ENCODE measurements around the gene ATG16L1.
"Not testable (repeated sequence)": the region's sequence is repeated elsewhere in the genome, so short reads cannot be mapped to it uniquely, and the experiment has no call there.

ATG16L1 gene

DNA sequence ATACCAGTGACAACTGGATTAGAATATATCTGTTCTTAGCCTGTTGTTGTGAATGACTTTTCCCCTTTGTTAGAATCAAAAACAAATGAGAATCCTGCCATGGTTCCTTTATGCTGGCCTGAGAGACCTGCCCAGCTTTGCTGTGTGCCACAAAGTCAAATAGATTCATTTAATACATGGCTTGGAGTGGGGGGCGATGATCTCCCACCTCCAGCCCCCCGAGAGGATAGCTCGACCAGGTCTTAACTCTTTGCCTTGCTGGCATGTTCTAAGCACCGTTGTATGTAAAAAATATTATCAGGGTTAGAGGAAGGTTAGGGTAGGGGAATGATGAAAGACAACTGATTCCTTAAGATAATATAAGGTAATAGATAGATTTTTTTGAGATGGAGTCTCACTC is 80.7 kb downstream of the ATG16L1 start:
- Histone ChIP-seq H3K9ac (ENCODE audit: low read length) (no peak overlapping the region), H3F3A (ENCODE audit: insufficient read depth, low read length) (no peaks in the 10 kb centered on the region), H4K20me1 (ENCODE audit: insufficient read depth, low read length) (no peaks in the 10 kb centered on the region), H3K79me2 (ENCODE audit: insufficient read depth, low read length) (no peaks in the 10 kb centered on the region), H3K9me3 (ENCODE audit: low read length) (0 out of 2 replicates have a peak, but pooled peaks cover 2% of the 10 kb centered on the region), H3K4me2 (ENCODE audit: low read length) (peak overlapping the region; percentile 51), H3K27me3 (ENCODE audit: insufficient read depth, low read length) (0 out of 2 replicates have a peak, but pooled peaks cover 5% of the 10 kb centered on the region), H3K4me3 (ENCODE audit: low read depth, low read length, poor library complexity, severe bottlenecking) (no peak overlapping the region), H2AFZ (ENCODE audit: low read length) (0 out of 2 replicates have a peak overlapping the region, but pooled peaks have one; percentile 1), H3K27ac (ENCODE audit: low read depth, low read length, poor library complexity, severe bottlenecking) (peak overlapping the region; percentile 16), H3K36me3 (ENCODE audit: insufficient read depth, low read length) (no peaks in the 10 kb centered on the region), H3K9me2 (ENCODE audit: low read depth, low read length) (no peaks in the 10 kb centered on the region), H3K4me1 (ENCODE audit: insufficient read depth, low read length, severe bottlenecking) (peaks cover 12% of the 10 kb centered on the region)
- no peak for TF ChIP-seq EZH2 (IDR thresholded peaks at IDR 0.05; ENCODE audit: borderline replicate concordance, low read length)
- TF ChIP-seq, protein P1, sequence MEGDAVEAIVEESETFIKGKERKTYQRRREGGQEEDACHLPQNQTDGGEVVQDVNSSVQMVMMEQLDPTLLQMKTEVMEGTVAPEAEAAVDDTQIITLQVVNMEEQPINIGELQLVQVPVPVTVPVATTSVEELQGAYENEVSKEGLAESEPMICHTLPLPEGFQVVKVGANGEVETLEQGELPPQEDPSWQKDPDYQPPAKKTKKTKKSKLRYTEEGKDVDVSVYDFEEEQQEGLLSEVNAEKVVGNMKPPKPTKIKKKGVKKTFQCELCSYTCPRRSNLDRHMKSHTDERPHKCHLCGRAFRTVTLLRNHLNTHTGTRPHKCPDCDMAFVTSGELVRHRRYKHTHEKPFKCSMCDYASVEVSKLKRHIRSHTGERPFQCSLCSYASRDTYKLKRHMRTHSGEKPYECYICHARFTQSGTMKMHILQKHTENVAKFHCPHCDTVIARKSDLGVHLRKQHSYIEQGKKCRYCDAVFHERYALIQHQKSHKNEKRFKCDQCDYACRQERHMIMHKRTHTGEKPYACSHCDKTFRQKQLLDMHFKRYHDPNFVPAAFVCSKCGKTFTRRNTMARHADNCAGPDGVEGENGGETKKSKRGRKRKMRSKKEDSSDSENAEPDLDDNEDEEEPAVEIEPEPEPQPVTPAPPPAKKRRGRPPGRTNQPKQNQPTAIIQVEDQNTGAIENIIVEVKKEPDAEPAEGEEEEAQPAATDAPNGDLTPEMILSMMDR (IDR thresholded peaks at IDR 0.05; ENCODE audit: low read length), result no peak

DNA sequence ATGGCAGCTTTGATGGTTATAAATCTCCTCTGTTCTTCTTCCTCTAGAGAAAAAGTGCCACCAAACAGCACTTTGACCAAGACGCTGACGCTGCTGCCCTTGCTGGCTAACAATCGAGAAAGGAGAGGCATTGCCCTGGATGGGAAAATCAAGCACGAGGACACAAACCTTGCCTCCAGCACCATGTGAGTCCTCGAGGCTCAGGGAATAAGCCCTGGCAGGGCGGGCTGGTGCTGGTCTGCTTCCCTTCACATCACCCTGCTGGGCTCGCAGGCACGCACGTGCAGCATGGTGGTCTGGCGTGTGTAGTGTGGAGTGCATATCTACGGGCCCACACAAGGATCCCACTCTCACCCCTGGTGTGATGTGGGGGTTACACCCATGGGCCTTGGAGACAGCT is 83.4 kb downstream of the ATG16L1 start:
- Histone ChIP-seq H3K9ac (ENCODE audit: low read length) (no peak overlapping the region), H3K4me1 (ENCODE audit: insufficient read depth, low read length, severe bottlenecking) (peaks cover 12% of the 10 kb centered on the region), H3K9me2 (ENCODE audit: low read depth, low read length) (no peaks in the 10 kb centered on the region), H2AFZ (ENCODE audit: low read length) (no peak overlapping the region), H3F3A (ENCODE audit: insufficient read depth, low read length) (no peaks in the 10 kb centered on the region), H3K9me3 (ENCODE audit: low read length) (0 out of 2 replicates have a peak, but pooled peaks cover 2% of the 10 kb centered on the region), H3K36me3 (ENCODE audit: insufficient read depth, low read length) (no peaks in the 10 kb centered on the region), H3K79me2 (ENCODE audit: insufficient read depth, low read length) (no peaks in the 10 kb centered on the region), H3K4me3 (ENCODE audit: low read depth, low read length, poor library complexity, severe bottlenecking) (no peak overlapping the region), H3K27me3 (ENCODE audit: insufficient read depth, low read length) (peaks cover 5% of the 10 kb centered on the region; the same call in 1 of the 2 replicates), H4K20me1 (ENCODE audit: insufficient read depth, low read length) (no peaks in the 10 kb centered on the region), H3K27ac (ENCODE audit: low read depth, low read length, poor library complexity, severe bottlenecking) (no peak overlapping the region), H3K4me2 (ENCODE audit: low read length) (no peak overlapping the region)
- TF ChIP-seq EZH2 (IDR thresholded peaks at IDR 0.05; ENCODE audit: borderline replicate concordance, low read length), result no peak
- TF ChIP-seq, protein P1 (IDR thresholded peaks at IDR 0.05; ENCODE audit: low read length), result no peak

DNA sequence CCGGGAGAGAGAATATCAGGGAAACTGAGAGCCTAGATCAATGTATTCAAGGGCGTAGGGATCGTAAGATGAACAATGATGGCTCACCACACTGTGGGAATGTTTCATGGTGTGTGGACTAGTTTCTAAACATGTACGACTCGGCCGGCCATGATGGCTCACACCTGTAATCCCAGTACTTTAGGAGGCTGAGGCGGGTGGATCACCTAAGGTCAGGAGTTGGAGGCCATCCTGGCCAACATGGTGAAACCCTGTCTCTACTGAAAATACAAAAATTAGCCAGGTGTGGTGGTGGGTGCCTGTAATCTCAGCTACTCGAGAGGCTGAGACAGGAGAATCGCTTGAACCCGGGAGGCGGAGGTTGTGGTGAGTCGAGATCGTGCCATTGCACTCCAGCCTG is 84.6 kb downstream of the ATG16L1 start:
- not testable (repeated sequence) for H3K79me2 ChIP-seq (ENCODE audit: insufficient read depth, low read length); H3K9me2 ChIP-seq (ENCODE audit: low read depth, low read length); H4K20me1 ChIP-seq (ENCODE audit: insufficient read depth, low read length); H3K27me3 ChIP-seq (ENCODE audit: insufficient read depth, low read length); H3K27ac ChIP-seq (ENCODE audit: low read depth, low read length, poor library complexity, severe bottlenecking); H3K9me3 ChIP-seq (ENCODE audit: low read length); H3F3A ChIP-seq (ENCODE audit: insufficient read depth, low read length); H3K4me3 ChIP-seq (ENCODE audit: low read depth, low read length, poor library complexity, severe bottlenecking); H3K9ac ChIP-seq (ENCODE audit: low read length); H3K36me3 ChIP-seq (ENCODE audit: insufficient read depth, low read length); H3K4me2 ChIP-seq (ENCODE audit: low read length); H2AFZ ChIP-seq (ENCODE audit: low read length)
- peaks cover 11% of the 10 kb centered on the region for H3K4me1 ChIP-seq (ENCODE audit: insufficient read depth, low read length, severe bottlenecking)

DNA sequence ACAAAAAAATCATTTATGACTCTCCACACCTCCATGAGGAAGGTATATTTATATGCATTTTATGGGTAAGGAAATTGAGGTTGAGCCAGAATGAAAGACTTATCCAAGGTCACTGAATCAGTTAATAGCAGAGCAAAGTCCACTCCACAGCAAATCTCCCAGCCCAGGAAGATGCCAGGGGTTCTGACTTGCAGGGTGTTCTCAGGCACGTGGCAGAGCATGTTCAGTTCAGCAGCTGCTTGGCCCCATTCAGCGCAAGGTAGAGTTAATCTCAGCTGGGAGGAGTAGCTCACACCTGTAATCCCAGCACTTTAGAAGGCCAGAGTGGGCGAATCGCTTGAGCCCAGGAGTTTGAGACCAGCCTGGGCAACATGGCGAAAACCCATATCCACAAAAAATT is 85.1 kb downstream of the ATG16L1 start:
- Histone ChIP-seq H3K9ac (ENCODE audit: low read length) (no peak overlapping the region), H3K9me2 (ENCODE audit: low read depth, low read length) (no peaks in the 10 kb centered on the region), H2AFZ (ENCODE audit: low read length) (no peak overlapping the region), H4K20me1 (ENCODE audit: insufficient read depth, low read length) (no peaks in the 10 kb centered on the region), H3K9me3 (ENCODE audit: low read length) (no peaks in the 10 kb centered on the region), H3K27ac (ENCODE audit: low read depth, low read length, poor library complexity, severe bottlenecking) (no peak overlapping the region), H3K4me2 (ENCODE audit: low read length) (no peak overlapping the region), H3K27me3 (ENCODE audit: insufficient read depth, low read length) (peaks cover 8% of the 10 kb centered on the region; the same call in 1 of the 2 replicates), H3K4me3 (ENCODE audit: low read depth, low read length, poor library complexity, severe bottlenecking) (no peak overlapping the region), H3F3A (ENCODE audit: insufficient read depth, low read length) (no peaks in the 10 kb centered on the region), H3K79me2 (ENCODE audit: insufficient read depth, low read length) (no peaks in the 10 kb centered on the region), H3K36me3 (ENCODE audit: insufficient read depth, low read length) (no peaks in the 10 kb centered on the region), H3K4me1 (ENCODE audit: insufficient read depth, low read length, severe bottlenecking) (peaks cover 7% of the 10 kb centered on the region)
- TF ChIP-seq, protein P1 (IDR thresholded peaks at IDR 0.05; ENCODE audit: low read length), result no peak
- TF ChIP-seq EZH2 (IDR thresholded peaks at IDR 0.05; ENCODE audit: borderline replicate concordance, low read length), result no peak

All from OCI-LY1 (cell line).